GM12878 (cell line): ENCODE data around the gene RAPGEF1. TPM values are rescaled to one million over a fixed set of nuclear protein-coding genes. Genes with fewer than 3 reads are reported as not detected.
A peak's percentile ranks its signal among the peaks of the same experiment; 100 is the strongest.

ENCODE experiments used
- ASH2L ChIP-seq: fragments of 300-600, 200-600 bp; sonication (generic); IDR thresholded peaks from 2 replicates; pipeline ENCODE4 v1.6.1; 2017; ENCODE audit warnings: low read depth, mild to moderate bottlenecking, borderline replicate concordance
- ATF7 ChIP-seq: fragments of 450-650 bp; IDR thresholded peaks from 2 replicates; pipeline ENCODE4 v1.6.1; 2016; ENCODE audit warnings: low read depth, mild to moderate bottlenecking
- CBFB ChIP-seq: IDR thresholded peaks from 2 replicates; pipeline ENCODE4 v1.6.1; 2016; ENCODE audit warnings: antibody characterized with exemption, low read depth
- CBX5 ChIP-seq: sonication (generic); IDR thresholded peaks from 2 replicates; pipeline ENCODE4 v1.6.1; 2016; ENCODE audit warnings: low read depth, moderate library complexity, mild to moderate bottlenecking, inconsistent platforms
- CREM ChIP-seq: IDR thresholded peaks from 2 replicates; pipeline ENCODE4 v1.6.1; 2014; ENCODE audit warnings: antibody characterized with exemption, low read depth
- DPF2 ChIP-seq: fragments of 450-650 bp; IDR thresholded peaks from 2 replicates; pipeline ENCODE4 v1.6.1; 2017; ENCODE audit warnings: mild to moderate bottlenecking
- FOXK2 ChIP-seq: fragments of 450-650 bp; IDR thresholded peaks from 2 replicates; pipeline ENCODE4 v1.6.1; 2017; ENCODE audit warnings: mild to moderate bottlenecking, moderate library complexity
- HCFC1 ChIP-seq: fragments of 150-350 bp; IDR thresholded peaks from 2 replicates; pipeline ENCODE4 v1.6.1; 2014; ENCODE audit warnings: low read length
- IRF4 ChIP-seq: IDR thresholded peaks from 2 replicates; pipeline ENCODE4 v1.6.1; 2011; ENCODE audit warnings: low read depth, low read length
- NFYA ChIP-seq: IDR thresholded peaks from 2 replicates; pipeline ENCODE4 v1.6.1; 2011; ENCODE audit warnings: low read depth, mild to moderate bottlenecking, low read length, improper control_type of control experiment, borderline replicate concordance
- RAD21 ChIP-seq: IDR thresholded peaks from 2 replicates; pipeline ENCODE4 v1.6.1; 2011; ENCODE audit warnings: mild to moderate bottlenecking, low read depth, low read length, moderate library complexity; ENCODE audit not compliant: insufficient read depth
- RB1 ChIP-seq: fragments of 450-650 bp; formaldehyde crosslinking; IDR thresholded peaks from 2 replicates; pipeline ENCODE4 v1.6.1; 2017; ENCODE audit warnings: mild to moderate bottlenecking, borderline replicate concordance
- SIX5 ChIP-seq: IDR thresholded peaks from 2 replicates; pipeline ENCODE4 v1.6.1; 2011; ENCODE audit warnings: mild to moderate bottlenecking, low read depth, low read length, moderate library complexity; ENCODE audit not compliant: severe bottlenecking
- YY1 ChIP-seq: IDR thresholded peaks from 2 replicates; pipeline ENCODE4 v1.6.1; 2011; ENCODE audit warnings: low read depth, mild to moderate bottlenecking, low read length
- polyA plus RNA-seq, 11 experiments: library from polyadenylated mRNA; depleted of rRNA in 4 of 11; unstranded in 6 of 11; stranded (reverse) in 5 of 11; fragments of >200 nt; fragmentation: Nextera tagmentation in 4 of 11; fragmentation: Illumina TruSeq in 1 of 11; extraction: Ambion mirVana in 4 of 11; extraction: Trizol in 1 of 11; gene quantifications; 1 replicate in 1 of 11; 2 replicates in 10 of 11; pipeline versions ENCODE4 v1.2.1 to v1.2.3, GENCODE V29; 2011 to 2016; ENCODE audit warnings: inconsistent platforms in 2 of 11, missing spikeins in 2 of 11, low read depth in 1 of 11
- total RNA-seq, 4 experiments: library from RNA; depleted of rRNA in 3 of 4; stranded (reverse); fragments of >200 nt in 3 of 4; fragmentation: Illumina TruSeq in 1 of 4; extraction: Trizol in 1 of 4; gene quantifications; 2 replicates each; pipeline versions ENCODE4 v1.2.1 to v1.2.3, GENCODE V29; 2013 to 2021
- TF ChIP-seq, protein P1 (sequence below): fragments of 450-650 bp; IDR thresholded peaks from 2 replicates; pipeline ENCODE4 v1.6.1; 2016; ENCODE audit warnings: mild to moderate bottlenecking, moderate library complexity, borderline replicate concordance

RAPGEF1 gene
- total and polyA plus RNA-seq, 10 of the 15 experiments (the other 5 are each of a cell fraction or from before 2014, with no cell fraction given): 0.42 to 113 (median 45.9) TPM

DNA sequence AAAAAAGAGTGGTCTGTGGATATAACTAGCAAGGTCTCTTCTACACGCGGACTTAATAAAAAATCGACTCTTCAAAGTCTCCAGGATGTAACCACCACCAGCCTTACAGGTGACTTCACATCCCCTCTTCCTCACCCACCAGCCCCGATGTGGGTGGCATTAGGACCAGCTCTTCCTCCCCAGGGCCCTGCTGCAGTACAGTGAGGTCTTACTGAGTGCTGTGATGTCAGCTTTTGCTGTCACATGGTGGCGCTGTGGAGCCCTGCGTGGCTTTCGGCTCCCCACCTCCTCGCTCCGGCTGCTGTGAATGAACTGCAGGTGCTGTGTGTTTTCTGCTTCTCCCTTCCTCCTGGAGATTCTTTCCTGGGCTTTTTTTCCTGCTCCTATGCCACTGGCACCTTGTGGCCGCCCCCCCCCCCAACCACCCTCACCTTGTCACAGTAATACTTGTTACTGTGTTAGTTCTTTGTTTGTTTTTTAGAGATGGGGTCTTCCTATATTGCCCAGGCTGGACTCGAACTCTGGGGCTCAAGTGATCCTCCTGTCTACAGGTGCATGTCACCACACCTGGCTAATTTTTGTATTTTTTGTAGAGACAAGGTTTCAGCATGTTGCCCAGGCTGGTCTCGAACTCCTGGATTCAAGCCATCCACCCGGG is 15.8 kb upstream of the RAPGEF1 start (continued):
- TF ChIP-seq, protein P1, sequence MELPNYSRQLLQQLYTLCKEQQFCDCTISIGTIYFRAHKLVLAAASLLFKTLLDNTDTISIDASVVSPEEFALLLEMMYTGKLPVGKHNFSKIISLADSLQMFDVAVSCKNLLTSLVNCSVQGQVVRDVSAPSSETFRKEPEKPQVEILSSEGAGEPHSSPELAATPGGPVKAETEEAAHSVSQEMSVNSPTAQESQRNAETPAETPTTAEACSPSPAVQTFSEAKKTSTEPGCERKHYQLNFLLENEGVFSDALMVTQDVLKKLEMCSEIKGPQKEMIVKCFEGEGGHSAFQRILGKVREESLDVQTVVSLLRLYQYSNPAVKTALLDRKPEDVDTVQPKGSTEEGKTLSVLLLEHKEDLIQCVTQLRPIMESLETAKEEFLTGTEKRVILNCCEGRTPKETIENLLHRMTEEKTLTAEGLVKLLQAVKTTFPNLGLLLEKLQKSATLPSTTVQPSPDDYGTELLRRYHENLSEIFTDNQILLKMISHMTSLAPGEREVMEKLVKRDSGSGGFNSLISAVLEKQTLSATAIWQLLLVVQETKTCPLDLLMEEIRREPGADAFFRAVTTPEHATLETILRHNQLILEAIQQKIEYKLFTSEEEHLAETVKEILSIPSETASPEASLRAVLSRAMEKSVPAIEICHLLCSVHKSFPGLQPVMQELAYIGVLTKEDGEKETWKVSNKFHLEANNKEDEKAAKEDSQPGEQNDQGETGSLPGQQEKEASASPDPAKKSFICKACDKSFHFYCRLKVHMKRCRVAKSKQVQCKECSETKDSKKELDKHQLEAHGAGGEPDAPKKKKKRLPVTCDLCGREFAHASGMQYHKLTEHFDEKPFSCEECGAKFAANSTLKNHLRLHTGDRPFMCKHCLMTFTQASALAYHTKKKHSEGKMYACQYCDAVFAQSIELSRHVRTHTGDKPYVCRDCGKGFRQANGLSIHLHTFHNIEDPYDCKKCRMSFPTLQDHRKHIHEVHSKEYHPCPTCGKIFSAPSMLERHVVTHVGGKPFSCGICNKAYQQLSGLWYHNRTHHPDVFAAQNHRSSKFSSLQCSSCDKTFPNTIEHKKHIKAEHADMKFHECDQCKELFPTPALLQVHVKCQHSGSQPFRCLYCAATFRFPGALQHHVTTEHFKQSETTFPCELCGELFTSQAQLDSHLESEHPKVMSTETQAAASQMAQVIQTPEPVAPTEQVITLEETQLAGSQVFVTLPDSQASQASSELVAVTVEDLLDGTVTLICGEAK: no peak
- TF ChIP-seq RAD21: peak; percentile 53
- TF ChIP-seq RB1: peak; percentile 22; the same call in 1 of the 2 replicates
- TF ChIP-seq IRF4: no peak
- no peak for TF ChIP-seq CBX5
- TF ChIP-seq HCFC1: no peak
- no peak for TF ChIP-seq SIX5
- no peak for TF ChIP-seq ASH2L
- no peak for TF ChIP-seq NFYA
- peak; percentile 62 for TF ChIP-seq ATF7
- TF ChIP-seq CREM: peak; percentile 71
- no peak for TF ChIP-seq FOXK2
- TF ChIP-seq YY1: peak; percentile 58
- no peak for TF ChIP-seq DPF2
- TF ChIP-seq CBFB: no peak
